GM21381 (cell line): Measurements from ENCODE around the gene OR2T35.
"Not testable (repeated sequence)": the region's sequence is repeated elsewhere in the genome, so short reads cannot be mapped to it uniquely, and the experiment has no call there.

ENCODE experiments used
- ATAC-seq: cut with Tn5 transposase; IDR thresholded peaks from one replicate; pipeline ENCODE4 v1.9.1; 2021; ENCODE audit warnings: mild to moderate bottlenecking, moderate library complexity; ENCODE audit not compliant: unreplicated experiment

The OR2T35 gene, protein sequence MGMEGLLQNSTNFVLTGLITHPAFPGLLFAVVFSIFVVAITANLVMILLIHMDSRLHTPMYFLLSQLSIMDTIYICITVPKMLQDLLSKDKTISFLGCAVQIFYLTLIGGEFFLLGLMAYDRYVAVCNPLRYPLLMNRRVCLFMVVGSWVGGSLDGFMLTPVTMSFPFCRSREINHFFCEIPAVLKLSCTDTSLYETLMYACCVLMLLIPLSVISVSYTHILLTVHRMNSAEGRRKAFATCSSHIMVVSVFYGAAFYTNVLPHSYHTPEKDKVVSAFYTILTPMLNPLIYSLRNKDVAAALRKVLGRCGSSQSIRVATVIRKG

DNA sequence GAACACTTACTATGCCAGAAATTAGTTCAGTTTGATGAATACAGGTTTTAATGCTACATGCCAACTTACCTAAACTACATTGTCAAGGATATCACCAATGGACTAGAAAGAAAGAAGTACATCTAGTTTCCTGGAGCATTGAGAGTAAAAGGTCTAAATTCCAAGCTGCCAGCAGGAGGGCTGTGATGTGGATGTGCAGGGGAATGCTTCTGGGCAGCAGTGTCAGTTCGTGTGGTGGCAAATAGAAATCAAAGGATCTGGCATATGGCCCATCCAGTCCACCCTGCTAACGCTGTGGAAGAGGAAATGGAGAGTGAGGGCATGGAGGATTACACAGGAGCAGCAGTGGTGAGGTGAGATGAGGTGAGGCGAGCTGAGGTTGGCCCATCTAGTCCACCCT, at the start of gene OR2T35:
Gene OR2T35 (minus strand): TSS at position 101 of the 400 bp plus-strand sequence. CDS start 6,020 bp downstream, outside the sequence.
- not testable (repeated sequence) for ATAC-seq

DNA sequence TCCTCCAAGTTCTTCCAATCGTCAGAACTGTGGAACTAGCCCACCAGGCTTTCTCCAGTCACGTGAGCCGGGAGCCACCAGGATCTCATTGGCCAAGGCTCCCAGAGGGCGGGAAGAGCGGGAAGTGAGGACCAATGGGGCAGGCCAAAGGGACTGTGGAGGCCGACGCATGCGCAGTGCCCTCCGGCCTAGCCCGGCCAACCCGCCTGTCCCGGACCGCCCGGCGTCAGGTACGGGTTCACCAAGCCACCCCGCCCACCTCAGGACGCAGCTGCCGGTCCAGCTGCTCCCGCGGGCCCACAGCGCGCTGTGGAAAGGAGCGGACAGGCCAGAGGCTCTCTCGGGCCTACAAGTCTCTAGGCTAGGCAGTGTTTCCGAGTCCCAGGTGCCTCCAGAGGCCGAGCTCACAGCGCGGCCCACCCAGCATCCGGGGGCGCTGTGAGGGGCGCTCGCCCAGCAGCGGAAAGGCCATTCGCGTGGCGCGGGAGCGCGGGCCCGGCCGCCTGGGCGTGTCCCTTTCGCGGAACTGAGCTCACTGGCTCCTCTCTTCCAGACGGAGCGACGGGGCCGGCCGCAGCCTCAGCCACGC, 46.6 kb upstream of the OR2T35 start:
- ATAC-seq = no peak

DNA sequence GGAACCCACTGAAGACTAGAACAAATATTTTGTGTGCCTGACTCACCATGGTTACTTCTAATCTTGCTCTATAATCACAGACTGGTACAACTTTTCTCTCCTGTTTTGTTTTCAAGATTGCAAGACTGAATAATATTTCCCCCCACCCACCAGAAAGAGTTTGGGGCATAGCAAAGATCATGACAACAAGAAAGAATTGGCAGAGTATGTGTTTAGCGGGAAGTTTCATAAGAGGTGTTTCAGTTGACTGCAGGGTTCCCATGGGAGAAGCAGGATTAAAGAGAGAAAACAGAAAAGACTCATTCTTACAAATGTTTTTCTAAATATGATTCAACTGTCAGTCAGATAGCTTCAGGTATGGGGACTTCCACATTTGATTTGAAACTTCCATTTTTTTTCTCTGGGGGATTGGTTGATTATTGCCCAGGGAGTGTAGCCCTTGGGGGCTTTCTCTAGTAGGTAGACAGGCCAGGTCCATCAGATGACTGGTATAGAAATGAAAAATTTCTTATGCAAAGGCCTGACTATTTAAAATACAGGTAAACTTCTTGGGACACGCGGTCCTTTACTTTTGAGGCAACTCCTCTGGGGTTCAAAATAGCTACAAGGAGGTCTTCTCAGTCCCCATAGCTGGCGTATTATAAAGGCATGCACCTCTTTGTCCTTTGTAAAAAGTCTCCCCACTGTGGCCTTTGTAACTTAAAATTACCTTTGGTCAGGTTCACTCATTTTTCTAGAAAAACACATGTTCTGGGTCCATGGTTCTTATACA, 43.6 kb upstream of the OR2T35 start:
- peak; percentile 64 for ATAC-seq

DNA sequence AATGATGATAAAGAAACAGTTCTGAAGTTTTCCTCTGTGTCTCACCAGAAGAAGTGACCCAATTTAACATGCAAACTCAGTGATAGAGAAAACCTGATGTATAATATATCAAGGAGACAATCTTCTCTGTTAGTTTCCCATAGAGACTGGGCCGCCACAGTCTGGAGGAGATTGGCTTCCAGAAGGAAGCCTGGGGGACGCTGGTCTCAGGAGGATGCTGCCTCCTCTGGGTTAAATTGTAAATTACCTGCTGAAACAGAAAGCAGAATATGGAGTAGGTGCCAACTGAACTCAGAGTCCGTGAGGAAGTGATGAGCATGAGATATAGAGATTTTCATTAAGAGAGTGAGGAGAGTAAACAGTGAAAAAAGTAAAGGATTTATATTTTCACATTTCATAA, 41.7 kb upstream of the OR2T35 start:
- peak; percentile 88 for ATAC-seq

DNA sequence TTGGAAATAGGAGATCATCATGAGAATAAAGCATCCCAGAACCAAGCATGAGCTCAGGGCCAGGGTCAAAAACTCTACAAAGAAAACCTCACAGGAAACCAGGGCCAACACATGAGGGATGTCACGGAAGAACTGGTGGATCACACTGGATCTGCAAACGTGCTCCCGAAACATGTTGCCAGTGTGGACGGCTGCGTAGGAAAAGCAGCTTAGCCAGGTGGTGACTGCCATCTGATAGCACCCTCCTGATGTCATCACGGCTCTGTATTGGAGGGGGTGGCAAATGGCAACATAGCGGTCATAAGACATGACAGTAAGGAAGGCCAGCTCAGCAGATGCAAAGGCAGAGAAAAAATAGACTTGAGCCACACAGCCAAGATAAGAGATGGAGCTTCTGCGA, 36.6 kb upstream of the OR2T35 start:
- no peak for ATAC-seq

DNA sequence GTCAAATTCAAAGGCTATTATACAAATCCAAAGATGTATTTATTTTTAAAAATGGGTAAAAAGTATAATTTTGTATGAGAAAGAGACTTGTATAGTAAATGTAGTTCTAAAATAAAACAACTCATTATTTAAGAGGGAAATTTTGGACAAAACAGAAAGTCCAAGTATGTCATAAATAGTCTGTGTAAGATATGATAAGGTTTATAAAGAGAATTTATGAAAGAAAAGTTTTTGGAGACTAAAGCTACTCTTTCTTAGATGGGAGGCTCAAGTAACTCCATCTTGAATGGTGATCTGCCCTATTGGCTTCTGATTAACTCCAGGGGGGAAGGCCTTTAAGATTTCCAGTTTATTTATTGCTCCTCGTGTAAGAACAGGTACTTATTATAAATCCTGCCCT, 24.9 kb upstream of the OR2T35 start:
- ATAC-seq = no peak

DNA sequence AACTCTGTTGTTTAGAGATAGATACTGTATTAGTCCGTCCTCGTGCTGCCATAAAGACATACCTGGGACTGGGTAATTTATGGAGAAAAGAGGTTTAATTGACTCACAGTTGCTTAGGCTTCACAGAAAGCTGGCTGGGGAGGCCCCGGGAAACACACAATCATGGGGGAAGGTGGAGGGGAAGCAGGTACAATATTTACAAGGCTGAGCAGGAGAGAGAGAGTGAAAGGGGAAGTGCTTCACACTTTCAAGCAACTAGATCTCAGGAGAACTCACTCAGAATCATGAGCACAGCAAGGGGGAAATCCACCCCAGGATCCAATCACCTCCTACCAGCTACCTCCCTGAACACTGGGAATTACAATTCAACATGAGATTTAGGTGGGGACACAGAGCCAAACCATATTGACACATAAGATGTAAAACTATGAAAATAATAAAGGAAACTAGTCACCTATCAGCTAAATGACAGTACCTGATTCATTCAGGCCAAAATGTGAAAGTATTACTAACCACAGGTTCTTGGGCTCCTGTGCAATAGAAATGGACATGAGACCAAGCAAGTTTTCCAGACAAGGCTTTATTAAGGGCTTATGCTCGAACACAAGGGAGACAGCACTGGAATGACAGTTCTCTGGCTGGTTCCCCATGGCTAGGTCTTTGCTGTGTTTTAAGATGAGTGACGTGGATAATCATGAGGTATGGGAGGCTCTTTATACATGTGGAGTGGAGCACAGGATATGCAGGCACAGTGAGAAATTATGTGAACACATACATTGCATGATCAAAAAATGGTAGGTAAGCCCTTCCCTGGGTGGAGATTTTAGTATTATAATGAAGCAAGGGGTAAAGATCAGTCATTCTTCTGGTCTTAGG, 18.6 kb upstream of the OR2T35 start:
- ATAC-seq = peak; percentile 97

DNA sequence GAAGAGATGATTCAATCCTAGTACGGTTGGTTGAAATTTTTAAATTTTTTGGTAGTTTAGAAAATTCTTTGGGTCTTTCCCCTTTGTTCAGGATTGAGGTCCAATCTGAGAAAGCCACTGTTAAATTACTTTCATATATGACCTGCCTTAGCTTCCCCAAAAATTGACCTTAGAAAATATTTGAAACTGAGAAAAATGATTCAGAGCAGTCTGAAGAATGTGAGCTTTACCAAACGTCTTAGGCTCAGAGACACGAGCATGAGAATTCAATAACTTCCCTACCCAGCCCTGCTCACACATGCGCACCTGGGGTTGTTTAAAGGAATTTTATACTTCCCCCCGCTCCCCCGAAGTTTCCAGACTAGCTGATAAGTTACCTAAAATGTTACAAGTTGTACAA, 11.7 kb upstream of the OR2T35 start:
- not testable (repeated sequence) for ATAC-seq

DNA sequence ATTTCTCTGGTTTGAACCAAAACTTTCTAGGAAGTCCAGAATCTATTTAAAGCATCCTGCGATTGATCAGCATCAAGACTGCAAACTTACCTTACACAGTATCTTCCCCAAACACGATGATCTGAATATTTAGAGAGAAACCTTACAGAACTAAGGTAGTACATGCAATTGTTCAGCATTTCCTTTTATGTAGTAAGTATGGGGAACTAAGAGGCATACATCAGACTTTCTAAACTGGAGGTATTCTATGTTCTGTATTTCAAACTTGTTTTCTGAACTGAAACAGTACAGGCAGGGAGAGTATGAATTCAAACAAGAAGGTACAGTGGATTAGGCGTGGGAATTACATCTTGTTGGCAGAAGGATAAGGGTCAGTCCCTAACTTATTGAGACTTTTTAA, 10.3 kb upstream of the OR2T35 start, which contains the start of gene OR2T27:
Gene OR2T27 (minus strand): TSS at position 175 of the 400 bp plus-strand sequence. CDS start 4,644 bp downstream, outside the sequence.
- peak; percentile 44 for ATAC-seq

DNA sequence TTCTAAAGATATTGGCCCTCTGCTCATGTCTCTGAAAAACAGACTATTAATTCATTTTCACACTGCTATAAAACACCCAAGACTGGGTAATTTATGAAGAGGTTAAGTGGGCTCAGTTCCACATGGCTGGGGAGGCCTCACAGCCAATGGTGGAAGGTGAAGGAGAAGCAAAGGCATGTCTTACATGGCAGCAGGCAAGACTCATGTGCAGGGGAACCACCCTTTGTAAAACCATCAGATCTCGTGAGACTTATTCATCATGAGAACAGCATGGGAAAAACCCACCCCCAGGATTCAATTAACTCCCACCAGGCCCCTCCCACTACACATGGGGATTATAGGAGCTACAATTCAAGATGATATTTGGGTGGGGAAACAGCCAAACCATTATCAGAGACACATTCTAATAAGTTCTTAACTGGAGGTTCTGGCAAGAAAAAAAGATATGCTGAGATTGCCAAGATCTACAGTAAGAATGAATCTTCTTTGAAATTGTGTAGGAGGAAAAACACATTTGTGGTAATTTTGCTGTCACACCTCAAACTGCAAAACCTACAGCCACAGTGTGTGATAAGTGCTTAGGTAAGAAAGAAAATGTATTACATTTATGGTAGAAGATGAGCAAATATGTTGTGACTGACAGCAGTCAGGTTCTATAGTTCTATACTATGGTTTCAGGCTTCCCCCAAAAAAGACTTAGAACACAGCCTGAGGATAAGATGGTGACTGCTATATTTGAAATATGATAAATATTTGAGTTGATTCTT, 3.9 kb upstream of the OR2T35 start:
- not testable (repeated sequence) for ATAC-seq

DNA sequence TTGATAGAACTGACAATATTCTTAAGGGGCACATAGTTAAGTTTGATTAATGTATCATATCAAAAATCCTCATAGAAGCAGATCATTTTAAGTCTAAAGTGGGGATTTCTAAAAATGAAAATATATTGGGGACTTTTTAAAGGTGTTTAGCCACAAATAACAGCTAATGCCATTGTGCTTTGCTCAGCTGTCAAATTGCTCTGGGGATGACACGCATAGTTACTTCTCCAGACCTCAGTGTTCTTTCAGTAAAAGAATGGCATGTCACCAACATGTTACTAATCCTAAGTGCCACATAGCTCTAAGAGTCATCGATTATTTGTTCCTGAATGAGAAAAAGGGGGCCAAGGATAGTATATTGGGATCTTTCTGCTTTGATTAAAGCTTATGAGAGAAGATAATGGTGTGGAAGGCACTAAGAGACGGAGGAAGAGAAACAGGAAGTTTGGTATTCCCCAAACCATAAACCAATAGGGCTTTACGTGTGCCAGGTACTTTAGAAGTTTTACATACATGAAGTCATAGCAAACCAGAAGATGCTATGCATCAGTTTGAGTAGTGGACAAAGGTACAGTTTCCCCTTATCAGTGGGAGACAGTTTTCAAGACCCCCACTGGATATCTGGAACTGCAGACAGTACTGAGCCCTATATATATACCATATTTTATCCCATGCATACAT, 2.0 kb downstream of the OR2T35 start:
- peak; percentile 52 for ATAC-seq

DNA sequence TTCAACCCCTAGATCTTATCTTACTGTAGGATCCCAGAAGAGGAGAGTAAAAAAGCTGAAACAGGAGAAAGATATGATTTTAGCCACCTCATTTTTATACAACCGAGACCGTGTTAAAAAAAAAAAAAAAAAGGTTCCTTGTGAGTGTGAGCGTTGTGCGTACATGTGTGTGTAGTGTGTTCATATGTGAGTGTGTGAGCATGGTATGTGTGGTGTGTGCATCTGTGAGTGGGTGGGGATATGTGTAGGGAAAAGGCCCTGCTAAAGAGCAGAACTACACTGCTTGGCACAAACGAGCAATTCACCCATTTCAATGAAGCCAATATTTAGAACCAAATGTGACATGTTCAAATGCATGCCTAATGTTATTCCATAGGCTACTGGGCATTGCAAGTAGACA, 3.5 kb downstream of the OR2T35 start:
- not testable (repeated sequence) for ATAC-seq

DNA sequence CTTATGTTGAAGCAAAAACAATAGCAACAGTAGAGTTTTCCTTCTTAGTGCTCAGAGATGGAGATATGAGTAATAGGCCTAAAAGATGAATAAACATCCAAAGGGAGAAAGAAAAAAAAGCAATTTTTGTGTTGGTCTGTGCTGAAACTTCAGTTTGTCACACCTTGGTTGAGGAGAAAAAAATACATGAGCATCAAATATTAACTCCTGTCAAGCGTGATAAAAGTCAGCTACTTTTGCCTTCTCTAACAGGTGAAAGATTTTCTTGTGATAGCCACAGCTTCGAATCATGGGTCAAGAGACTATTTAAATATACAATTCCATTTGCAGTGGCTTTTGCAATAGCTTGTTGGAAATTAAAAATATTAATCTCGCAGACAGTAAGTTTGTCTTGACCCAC, 4.2 kb downstream of the OR2T35 start:
- peak; percentile 48 for ATAC-seq

DNA sequence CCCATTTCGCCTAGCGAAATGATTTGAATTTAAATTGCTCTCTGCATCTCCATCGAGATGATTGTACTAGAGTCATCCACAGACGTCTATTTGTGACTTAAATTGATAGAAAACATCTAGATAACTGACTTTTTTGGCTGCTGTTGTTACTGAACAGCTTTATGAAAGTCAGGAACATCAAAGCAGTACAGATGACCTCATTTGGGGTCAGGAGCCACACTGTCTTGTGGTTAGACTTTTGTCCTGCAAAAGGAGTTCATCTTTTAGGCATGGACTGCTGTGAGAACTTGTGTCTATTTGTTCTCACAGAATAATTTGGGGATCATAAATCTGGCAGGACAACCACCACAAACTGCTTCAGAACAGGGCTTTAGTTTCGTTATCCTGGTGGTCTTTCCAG, 5.4 kb downstream of the OR2T35 start:
- ATAC-seq = peak; percentile 42

DNA sequence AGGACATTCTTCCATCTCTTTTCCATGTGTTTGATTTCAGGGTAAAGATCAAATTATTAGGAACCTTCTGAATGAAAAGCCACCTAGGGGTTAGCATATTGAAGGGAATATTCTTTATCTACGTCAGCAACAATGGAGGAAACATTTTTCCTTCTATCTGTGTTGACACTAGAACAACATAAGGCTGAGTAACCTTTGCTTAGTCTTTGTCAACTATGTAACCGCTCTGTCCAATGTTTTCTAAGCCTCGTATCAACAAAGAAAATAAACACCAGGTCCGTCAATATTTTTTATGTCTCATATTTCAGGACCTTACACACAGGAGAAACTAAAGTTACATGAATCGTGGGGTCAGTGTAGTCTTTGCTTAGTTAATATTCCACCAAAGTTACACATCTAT, 8.5 kb downstream of the OR2T35 start:
- not testable (repeated sequence) for ATAC-seq

DNA sequence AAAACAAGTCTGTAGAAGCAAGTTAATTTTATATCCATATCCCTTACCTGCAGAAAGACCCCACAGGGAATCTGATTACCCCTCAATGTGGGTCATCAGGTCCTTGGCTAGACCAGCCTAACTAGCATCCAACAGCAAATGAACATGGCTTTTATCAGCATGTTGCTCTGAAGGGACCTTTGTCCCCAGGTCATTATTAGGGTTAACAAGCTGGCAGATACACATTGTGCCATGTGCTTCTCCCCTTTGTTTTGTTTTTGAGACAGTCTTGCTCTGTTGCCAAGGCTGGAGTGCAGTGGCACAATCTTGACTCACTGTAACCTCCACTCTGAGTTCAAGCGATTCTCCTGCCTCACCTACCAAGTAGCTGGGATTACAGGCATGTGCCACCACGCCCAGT, 10.1 kb downstream of the OR2T35 start, which contains the start of gene OR2T11:
Gene OR2T11 (minus strand): TSS at position 101 of the 400 bp plus-strand sequence. CDS start 7,963 bp downstream, outside the sequence.
- ATAC-seq = not testable (repeated sequence)

DNA sequence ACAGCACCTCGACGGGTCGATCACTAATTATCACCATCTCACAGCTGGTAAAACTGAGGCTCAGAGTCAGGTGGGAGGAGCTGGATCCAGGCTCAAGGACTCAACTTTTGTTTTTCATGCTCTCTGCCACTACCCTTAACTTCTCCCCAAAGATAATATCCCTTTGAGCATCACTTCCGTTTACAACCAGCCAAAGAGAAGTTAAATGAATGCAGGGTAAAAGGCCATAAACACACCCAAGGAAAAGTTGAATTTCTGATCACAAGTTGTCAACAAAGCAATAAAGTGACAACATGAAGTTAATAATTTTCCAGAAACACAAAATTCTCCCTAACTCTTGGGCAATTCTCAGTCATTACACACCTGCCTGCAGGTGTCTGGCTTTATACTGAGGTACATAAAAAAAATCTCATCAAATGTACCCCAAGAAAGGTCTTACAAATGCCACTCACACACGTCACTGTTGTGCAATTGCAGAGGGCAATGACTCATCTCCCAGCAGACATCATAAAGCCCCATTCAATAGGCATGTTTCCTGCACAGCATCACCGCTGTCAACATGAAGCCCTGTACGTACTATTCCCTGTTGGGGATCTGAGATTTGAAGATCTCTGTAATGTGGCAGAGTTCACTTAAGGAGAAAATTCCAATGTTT, 13.6 kb downstream of the OR2T35 start:
- no peak for ATAC-seq

DNA sequence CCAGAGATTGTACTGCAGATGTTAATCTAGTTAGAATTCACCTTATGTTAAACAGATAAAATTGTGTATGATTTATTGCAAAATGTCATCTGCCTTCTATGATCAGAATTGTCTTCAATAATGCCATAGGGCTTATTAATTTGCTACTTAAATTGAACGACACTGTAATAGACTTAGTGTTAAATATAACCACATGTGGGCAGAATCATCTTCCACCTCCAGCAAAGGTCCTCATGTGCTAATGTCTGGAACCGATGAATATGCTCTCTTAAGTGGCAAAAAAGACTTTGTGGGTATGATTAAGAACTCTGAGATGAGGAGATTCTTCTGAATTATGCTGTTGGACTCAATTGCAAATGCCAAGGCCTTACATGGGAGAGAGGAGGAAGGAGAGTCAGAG, 14.5 kb downstream of the OR2T35 start:
- ATAC-seq = no peak
